HG03342 (cell line): Measurements from ENCODE around the gene NOXO1.
A peak's percentile ranks its signal among the peaks of the same experiment; 100 is the strongest.

ENCODE experiments used
- ATAC-seq: cut with Tn5 transposase; IDR thresholded peaks from one replicate; pipeline ENCODE4 v1.9.1; 2021; ENCODE audit warnings: mild to moderate bottlenecking, moderate library complexity; ENCODE audit not compliant: unreplicated experiment

The NOXO1 gene

GRCh38 chr16:1998360-1998835, 17.1 kb upstream of the NOXO1 start:
- no peak for ATAC-seq

DNA sequence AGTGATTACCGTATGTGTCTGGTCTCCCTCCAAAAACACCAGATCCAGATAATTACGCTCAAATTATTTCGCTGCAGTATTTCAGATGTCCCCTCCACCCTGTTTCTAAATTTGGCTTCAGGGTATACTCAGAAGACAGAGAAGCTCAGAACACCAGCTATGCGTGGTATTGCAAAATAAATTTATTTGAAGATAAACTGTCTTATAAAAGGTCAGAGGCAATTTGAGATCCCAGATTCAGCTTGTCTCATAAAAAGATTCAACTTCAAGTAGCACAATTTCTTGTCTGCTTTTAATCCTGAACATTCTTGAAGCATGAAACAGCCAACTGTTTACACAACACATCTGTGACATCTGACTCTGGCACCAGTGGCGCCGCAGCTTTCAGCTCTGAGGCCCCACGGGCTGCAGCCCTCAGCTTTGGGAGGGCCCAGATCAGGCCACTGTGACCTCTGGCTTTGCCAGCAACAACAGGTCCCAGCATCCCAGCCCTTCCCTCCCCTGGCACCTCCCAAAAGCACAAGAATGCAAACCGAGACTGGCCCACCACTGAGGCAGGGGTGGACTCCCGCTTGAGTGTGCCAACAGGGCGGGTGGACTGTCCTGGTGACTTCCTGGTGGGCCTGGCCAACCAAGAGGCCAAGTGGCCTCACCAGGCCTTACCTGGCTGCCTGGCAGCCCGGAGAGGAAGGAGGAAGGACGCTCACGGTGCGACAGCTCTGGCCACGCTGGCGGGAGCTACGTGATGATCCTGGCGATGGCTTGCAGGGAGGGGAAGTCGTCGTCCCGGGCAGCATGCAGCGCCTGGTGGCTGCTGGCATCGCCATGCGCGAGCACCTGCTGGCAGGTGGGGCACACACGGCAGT, 16.5 kb upstream of the NOXO1 start:
- ATAC-seq, result no peak

- ATAC-seq, result no peak
These were observed 12.5 kb upstream of the NOXO1 start for GRCh38 chr16:1993731-1994131.

DNA sequence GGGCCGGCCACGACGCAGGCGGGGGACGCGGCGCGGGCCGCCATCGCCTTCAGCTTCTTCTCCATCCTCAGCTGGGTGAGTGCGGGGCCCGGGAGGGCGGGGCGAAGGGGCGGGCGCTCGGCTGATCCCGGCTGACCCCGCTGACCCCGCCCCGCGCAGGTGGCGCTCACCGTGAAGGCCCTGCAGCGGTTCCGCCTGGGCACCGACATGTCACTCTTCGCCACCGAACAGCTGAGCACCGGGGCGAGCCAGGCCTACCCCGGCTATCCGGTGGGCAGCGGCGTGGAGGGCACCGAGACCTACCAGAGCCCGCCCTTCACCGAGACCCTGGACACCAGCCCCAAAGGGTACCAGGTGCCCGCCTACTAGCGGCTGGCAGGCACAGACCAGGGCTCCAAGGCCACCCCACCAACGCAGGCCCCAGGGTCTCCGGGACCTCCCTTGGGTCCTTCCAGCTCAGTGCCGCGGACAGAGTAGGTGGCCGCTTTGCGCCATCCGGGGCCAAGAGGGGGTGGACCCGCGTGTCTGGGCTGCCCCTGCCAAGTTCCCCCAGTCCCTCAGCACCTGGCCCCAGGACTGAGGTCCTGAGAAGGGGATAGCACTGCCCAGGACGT, 11.5 kb upstream of the NOXO1 start:
- no peak for ATAC-seq

- ATAC-seq, result peak; percentile 49
These were observed 10.9 kb upstream of the NOXO1 start for GRCh38 chr16:1991948-1992703.

- no peak for ATAC-seq
These were observed 10.3 kb upstream of the NOXO1 start for GRCh38 chr16:1991588-1991947.

DNA sequence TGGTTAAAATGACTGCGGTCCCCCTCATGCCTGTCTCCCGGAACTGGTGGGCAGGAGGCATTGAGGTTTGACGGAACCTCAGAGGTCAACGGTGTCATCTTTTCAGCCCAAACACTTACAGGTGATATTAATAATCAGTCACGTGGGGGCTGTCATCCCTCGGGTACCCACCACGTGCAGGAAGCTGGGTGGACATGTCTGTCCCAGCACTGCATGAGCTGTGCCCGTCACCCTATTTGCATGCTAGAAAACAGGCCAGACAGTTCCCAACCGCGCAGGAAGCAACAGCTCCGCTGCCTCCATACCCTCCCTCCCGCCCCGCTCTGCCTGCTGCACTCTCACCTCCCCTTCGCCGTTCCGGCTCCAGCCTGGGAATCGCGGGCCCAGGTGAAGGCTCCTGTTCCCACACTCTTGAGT, 9.9 kb upstream of the NOXO1 start:
- ATAC-seq, result no peak

- no peak for ATAC-seq
These were observed 9.3 kb upstream of the NOXO1 start for GRCh38 chr16:1990351-1991134.

- no peak for ATAC-seq
These were observed 8.8 kb upstream of the NOXO1 start for GRCh38 chr16:1990101-1990350.

DNA sequence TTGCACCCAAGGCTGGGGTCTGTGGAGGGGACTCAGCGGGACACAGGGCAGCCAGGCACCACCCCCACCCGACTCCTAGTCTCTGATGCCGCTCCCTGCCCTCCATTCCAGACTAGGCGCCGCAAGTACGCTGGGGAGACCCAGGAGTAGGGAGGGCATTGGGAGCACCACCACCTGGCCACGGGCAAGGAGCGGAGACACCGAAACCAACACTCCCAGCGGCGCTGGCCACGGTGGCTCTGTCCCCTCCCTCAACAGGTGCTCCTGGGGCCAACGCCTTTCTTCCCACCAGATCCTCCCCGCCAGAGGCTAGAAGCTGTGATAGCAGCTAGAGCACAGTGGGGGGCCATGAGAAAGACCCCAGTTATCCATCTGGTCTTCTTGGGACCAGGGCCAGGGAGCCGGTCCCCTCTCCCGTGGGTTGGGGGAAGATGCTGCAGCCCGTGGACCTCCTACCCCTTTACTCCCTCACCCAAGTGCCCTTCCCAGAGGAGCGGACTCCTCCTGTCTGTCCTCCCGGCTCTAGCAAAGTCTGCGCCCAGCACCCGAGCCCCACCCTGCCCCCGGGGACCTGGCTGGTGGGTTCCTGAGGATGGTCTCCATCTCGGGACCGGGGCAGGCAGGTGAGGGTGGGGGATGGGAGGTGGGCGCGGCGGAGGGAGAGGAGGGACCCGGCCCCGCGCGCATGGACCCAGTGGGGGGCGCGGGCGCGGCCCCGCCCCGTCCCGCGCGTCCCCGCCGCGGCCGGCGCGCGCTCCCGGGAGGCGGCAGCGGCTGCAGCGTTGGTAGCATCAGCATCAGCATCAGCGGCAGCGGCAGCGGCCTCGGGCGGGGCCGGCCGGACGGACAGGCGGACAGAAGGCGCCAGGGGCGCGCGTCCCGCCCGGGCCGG, 8.2 kb upstream of the NOXO1 start, which contains the start of gene SYNGR3:
Gene SYNGR3 (plus strand): TSS at position 762 of the 892 bp plus-strand sequence. CDS start 133 bp downstream, outside the sequence.
- no peak for ATAC-seq

- ATAC-seq, result no peak
These were observed 5.9 kb upstream of the NOXO1 start for GRCh38 chr16:1987198-1987597.

- ATAC-seq, result no peak
These were observed 4.3 kb upstream of the NOXO1 start for GRCh38 chr16:1985466-1986150.

- ATAC-seq, result no peak
These were observed 3.3 kb upstream of the NOXO1 start for GRCh38 chr16:1984347-1985225.

GRCh38 chr16:1983544-1984346, 2.5 kb upstream of the NOXO1 start, which contains the start of gene GFER:
TSS of gene GFER (plus strand) at chr16:1984193. CDS start at chr16:1984219, 26 bp downstream.
- peak; percentile 66 for ATAC-seq

DNA sequence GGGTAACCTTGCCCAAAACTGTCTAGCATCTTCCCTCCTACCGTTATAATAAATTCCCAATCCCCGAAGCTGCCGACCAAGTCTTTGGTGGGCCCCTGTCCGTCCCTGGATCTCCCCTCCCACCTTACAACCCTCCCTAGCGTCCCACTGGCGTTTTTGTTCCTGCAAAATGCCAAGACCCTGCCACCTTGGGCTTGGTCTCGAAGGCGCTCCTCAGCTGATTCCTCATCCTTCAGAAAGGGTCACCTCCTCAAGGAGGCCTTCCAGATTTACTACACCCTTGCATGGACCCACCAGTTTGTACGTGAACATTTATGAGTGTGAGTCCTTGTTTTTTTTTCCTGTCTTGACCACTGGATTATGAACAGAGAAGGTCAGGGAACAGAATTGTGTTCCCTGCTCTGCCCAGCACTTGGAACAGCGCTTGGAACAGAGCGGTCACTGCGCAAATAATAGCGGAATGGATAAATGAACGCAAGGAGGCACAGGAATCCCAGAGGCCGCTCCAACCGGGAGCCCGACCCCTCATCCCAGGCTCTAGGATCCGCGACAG, 1.8 kb upstream of the NOXO1 start:
- no peak for ATAC-seq

DNA sequence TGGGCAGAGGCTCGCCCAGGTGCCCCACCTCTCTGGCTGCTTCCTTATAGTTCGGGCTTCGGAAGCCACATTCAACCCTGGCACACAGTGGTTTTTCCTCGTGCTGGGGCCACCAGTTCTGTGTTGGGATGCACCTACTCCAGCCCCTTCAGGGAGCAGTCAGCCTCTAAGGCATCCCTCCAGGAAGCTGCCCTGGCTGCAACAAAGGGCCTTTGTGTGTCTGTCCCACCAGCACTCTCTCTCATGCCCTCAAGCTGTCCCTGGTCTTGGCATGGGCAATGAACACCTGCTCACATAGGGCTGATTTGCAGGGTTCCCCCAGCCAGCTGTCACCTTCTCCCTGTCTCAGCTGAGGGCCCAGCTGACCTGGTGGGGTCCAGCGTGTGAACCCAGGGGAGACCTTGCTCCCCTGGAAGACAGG, 754 bp upstream of the NOXO1 start:
- no peak for ATAC-seq

DNA sequence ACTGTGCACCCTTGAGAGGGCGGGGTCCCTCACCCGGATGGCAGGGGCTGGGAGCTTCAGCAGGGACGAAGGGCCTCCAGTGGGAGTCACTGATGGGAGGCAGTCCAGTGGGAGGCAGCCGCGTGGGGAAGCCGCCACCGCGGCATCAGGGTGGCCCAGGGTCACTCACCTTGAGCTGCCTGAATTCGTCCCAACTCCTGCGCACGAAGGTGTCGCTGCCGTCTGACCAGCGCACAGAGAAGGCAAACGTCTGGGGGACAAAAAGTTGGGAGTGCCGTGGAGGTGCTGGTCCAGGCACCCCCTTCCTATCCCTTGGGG, 540 bp downstream of the NOXO1 start:
- no peak for ATAC-seq
